ENCODE data around the gene TBC1D10B.

GRCh38 chr16:30357715-30358576, 12.3 kb downstream of the TBC1D10B start:
- no peak for TF ChIP-seq CTCF (IDR thresholded peaks at IDR 0.05)
- no peak for TF ChIP-seq POLR2A (IDR thresholded peaks at IDR 0.05)

All from uterus (tissue), 2 donors.